GM12864 (cell line): Measurements from ENCODE around the gene R3HCC1L.

Experiments
- DNase-seq: peaks from one replicate; pipeline ENCODE4 v3.0.0-alpha.2; 2011; ENCODE audit warnings: low read depth
- H3K4me3 ChIP-seq: 2 replicates; pipeline ENCODE4 v1.5.1; 2011; ENCODE audit warnings: mild to moderate bottlenecking, low read depth, low read length, control low read depth
- CTCF ChIP-seq: IDR thresholded peaks from 2 replicates; pipeline ENCODE4 v1.5.1; 2011; ENCODE audit warnings: low read depth, mild to moderate bottlenecking, moderate library complexity, low read length, control low read depth, inconsistent platforms; ENCODE audit errors: missing control alignments

The R3HCC1L gene

GRCh38 chr10:98264378-98265065 is 130.1 kb downstream of the R3HCC1L start:
- no peak overlapping the region for H3K4me3 ChIP-seq
- no peak for DNase-seq
- no peak for TF ChIP-seq CTCF

DNA sequence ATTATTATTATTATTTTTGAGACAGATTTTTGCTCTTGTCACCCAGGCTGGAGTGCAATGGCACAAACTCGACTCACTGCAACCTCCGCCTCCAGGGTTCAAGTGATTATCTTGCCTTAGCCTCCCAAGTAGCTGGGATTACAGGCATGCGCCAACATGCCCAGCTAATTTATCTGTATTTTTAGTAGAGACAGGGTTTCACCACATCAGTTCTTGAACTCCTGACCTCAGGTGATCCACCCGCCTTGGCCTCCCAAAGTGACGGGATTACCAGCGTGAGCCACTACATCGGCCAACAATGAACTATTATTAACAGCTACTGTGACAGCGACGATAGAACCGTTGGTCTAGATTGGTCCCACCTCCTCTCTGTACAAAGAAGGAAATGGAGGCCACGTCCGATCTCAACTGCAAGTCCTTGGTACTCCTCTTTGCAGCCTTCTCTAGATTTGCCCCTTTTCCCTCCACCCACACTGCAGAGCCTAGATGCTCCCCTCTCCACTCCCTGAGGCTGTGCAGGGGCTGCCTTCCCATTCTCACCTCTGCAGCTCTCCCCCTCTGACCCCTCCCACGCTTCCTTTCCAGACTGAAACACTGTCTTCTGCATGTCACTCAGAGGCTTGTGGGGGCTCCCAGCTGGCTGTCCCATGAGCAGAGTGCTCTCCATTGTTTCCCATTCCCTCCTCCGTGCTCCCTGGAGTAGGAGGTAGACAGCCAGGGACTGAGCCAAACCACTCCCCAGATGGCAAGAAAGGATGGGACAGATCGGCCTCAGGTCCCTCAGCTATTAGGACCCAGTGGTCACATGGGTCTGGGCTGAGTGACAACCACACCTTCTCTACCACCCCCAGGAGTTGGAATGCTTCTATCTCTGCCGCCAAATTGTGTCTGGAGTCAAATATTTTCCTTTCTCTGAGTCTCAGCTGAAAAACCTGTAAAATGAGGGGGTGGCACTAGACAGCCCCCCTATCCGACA is 131.2 kb downstream of the R3HCC1L start:
- no peak overlapping the region for H3K4me3 ChIP-seq
- no peak for DNase-seq
- TF ChIP-seq CTCF: no peak

- H3K4me3 ChIP-seq: no peak overlapping the region
- TF ChIP-seq CTCF: no peak
- no peak for DNase-seq
These were observed 132.2 kb downstream of the R3HCC1L start for GRCh38 chr10:98266647-98267046.

DNA sequence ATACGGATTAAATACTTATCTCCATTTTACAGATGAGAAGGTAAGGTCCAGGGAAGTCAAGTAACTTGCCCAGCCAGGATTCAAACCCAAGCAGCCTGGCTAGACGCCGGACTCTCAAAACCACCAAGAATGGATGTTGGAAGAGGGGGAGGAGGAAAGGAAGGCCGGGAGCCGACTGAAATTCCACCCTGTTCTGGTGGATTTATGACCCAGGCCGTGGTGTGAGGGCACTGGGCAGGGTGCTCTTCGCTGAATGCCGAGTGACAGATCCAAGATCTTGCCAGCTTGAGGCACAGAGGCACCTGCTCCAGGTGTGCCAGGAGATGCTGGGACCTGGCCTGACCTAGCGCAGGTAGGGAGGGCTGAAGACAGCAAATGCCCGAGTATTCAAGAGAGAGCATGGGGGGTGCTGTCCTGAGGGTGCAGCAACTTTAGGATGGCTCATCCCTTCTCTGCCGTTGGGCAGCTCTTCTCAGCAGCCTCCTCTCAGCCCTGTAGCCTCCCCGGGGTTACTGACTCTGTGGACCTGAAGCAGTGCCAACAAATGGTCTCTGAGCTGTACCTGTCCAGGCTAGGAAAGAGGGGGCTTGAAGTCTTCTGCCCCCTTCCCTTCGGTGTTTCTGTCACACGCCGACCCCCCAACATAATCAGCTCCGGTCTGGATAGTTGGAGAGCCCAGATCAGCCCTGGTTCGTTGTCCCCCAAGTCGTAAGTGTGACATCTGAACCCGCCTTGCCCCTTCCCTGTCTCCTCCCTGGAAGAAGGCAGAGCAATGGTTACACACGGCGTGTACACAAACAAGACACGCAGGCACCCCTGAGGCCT is 132.8 kb downstream of the R3HCC1L start:
- no peak for DNase-seq
- H3K4me3 ChIP-seq: no peak overlapping the region
- no peak for TF ChIP-seq CTCF

- no peak for DNase-seq
- TF ChIP-seq CTCF: no peak
- H3K4me3 ChIP-seq: no peak within 1 kb of the TSS
These were observed 133.6 kb downstream of the R3HCC1L start, which contains the start of gene LOXL4 for GRCh38 chr10:98267894-98268693. Gene LOXL4, minus strand, starts transcription at chr10:98268194. Its CDS starts 5,175 bp downstream, at chr10:98263019.

- no peak overlapping the region for H3K4me3 ChIP-seq
- DNase-seq: no peak
- no peak for TF ChIP-seq CTCF
These were observed 134.4 kb downstream of the R3HCC1L start for GRCh38 chr10:98268694-98269431.
